Measurements from ENCODE around the gene H3-3A.

The H3-3A gene

GRCh38 chr1:226054519-226055327, 7.8 kb upstream of the H3-3A start:
- no peak for DNase-seq

GRCh38 chr1:226059709-226060108, 2.8 kb upstream of the H3-3A start:
- no peak for DNase-seq

- no peak for DNase-seq
Measured at GRCh38 chr1:226060427-226060826, 2.1 kb upstream of the H3-3A start.

- no peak for DNase-seq
Measured at GRCh38 chr1:226061068-226061840, 1.3 kb upstream of the H3-3A start.

GRCh38 chr1:226061841-226062557, 517 bp upstream of the H3-3A start:
- DNase-seq = peak; percentile 55

GRCh38 chr1:226063224-226063976, 884 bp downstream of the H3-3A start:
- peak; percentile 60 for DNase-seq

GRCh38 chr1:226063977-226064815, 1.7 kb downstream of the H3-3A start:
- peak; percentile 61 for DNase-seq

GRCh38 chr1:226064816-226065248, 2.3 kb downstream of the H3-3A start:
- DNase-seq = peak; percentile 77

- no peak for DNase-seq
Measured at GRCh38 chr1:226066415-226067078, 4.0 kb downstream of the H3-3A start.

GRCh38 chr1:226069811-226070489, 7.4 kb downstream of the H3-3A start:
- DNase-seq = no peak

- DNase-seq = no peak
Measured at GRCh38 chr1:226072347-226072746, 9.8 kb downstream of the H3-3A start.

GRCh38 chr1:226073184-226073950, 10.9 kb downstream of the H3-3A start:
- no peak for DNase-seq

- DNase-seq = no peak
Measured at GRCh38 chr1:226074046-226074445, 11.5 kb downstream of the H3-3A start.

GRCh38 chr1:226076378-226076777, 13.9 kb downstream of the H3-3A start:
- no peak for DNase-seq

- DNase-seq = no peak
Measured at GRCh38 chr1:226078374-226078773, 15.9 kb downstream of the H3-3A start.

GRCh38 chr1:226082587-226082917, 20.0 kb downstream of the H3-3A start:
- DNase-seq = no peak

- DNase-seq = no peak
Measured at GRCh38 chr1:226082959-226083301, 20.4 kb downstream of the H3-3A start.

- DNase-seq = peak; percentile 94
Measured at GRCh38 chr1:226083302-226084101, 21.0 kb downstream of the H3-3A start.

GRCh38 chr1:226085675-226086285, 23.3 kb downstream of the H3-3A start:
- DNase-seq = no peak
